ENCODE results near the gene ATP4A.

Gene ATP4A

GRCh38 chr19:35592226-35592625, 28.8 kb upstream of the ATP4A start:
- no peak for TF ChIP-seq TAF1 (IDR thresholded peaks at IDR 0.05; ENCODE audit: borderline replicate concordance, low read depth, low read length)
- TF ChIP-seq POLR2AphosphoS5 (IDR thresholded peaks at IDR 0.05; ENCODE audit: low read depth, low read length), result no peak
- TF ChIP-seq POLR2A (IDR thresholded peaks at IDR 0.05; ENCODE audit: low read depth, low read length), result no peak
- FAIRE-seq, result peak; percentile 48
- DNase-seq (ENCODE audit: insufficient read length), result no peak

GRCh38 chr19:35590875-35591274, 27.4 kb upstream of the ATP4A start:
- TF ChIP-seq TAF1 (IDR thresholded peaks at IDR 0.05; ENCODE audit: borderline replicate concordance, low read depth, low read length), result no peak
- no peak for TF ChIP-seq POLR2AphosphoS5 (IDR thresholded peaks at IDR 0.05; ENCODE audit: low read depth, low read length)
- no peak for TF ChIP-seq POLR2A (IDR thresholded peaks at IDR 0.05; ENCODE audit: low read depth, low read length)
- FAIRE-seq (no peak), DNase-seq (ENCODE audit: insufficient read length) (no peak)

GRCh38 chr19:35587321-35587720, 23.9 kb upstream of the ATP4A start:
- FAIRE-seq, result no peak
- no peak for DNase-seq (ENCODE audit: insufficient read length)
- no peak for TF ChIP-seq POLR2AphosphoS5 (IDR thresholded peaks at IDR 0.05; ENCODE audit: low read depth, low read length)
- no peak for TF ChIP-seq TAF1 (IDR thresholded peaks at IDR 0.05; ENCODE audit: borderline replicate concordance, low read depth, low read length)
- TF ChIP-seq POLR2A (IDR thresholded peaks at IDR 0.05; ENCODE audit: low read depth, low read length), result no peak

GRCh38 chr19:35585848-35586247, 22.4 kb upstream of the ATP4A start, which contains the start of gene PMIS2:
Gene PMIS2 (plus strand): TSS chr19:35586173. CDS start chr19:35586260, 87 bp downstream.
- FAIRE-seq, result no peak
- TF ChIP-seq POLR2A (IDR thresholded peaks at IDR 0.05; ENCODE audit: low read depth, low read length) (no peak), POLR2AphosphoS5 (IDR thresholded peaks at IDR 0.05; ENCODE audit: low read depth, low read length) (no peak), TAF1 (IDR thresholded peaks at IDR 0.05; ENCODE audit: borderline replicate concordance, low read depth, low read length) (no peak)
- DNase-seq (ENCODE audit: insufficient read length), result no peak

GRCh38 chr19:35582760-35583159, 19.3 kb upstream of the ATP4A start:
- no peak for DNase-seq (ENCODE audit: insufficient read length)
- FAIRE-seq, result no peak

GRCh38 chr19:35578707-35579106, 15.2 kb upstream of the ATP4A start:
- TF ChIP-seq POLR2A (IDR thresholded peaks at IDR 0.05; ENCODE audit: low read depth, low read length) (no peak), POLR2AphosphoS5 (IDR thresholded peaks at IDR 0.05; ENCODE audit: low read depth, low read length) (no peak), TAF1 (IDR thresholded peaks at IDR 0.05; ENCODE audit: borderline replicate concordance, low read depth, low read length) (no peak)
- FAIRE-seq (no peak), DNase-seq (ENCODE audit: insufficient read length) (no peak)

More at GRCh38 chr19:35582760-35583159, 19.3 kb upstream of the ATP4A start:
- TF ChIP-seq TAF1 (IDR thresholded peaks at IDR 0.05; ENCODE audit: borderline replicate concordance, low read depth, low read length) (no peak), POLR2AphosphoS5 (IDR thresholded peaks at IDR 0.05; ENCODE audit: low read depth, low read length) (no peak), POLR2A (IDR thresholded peaks at IDR 0.05; ENCODE audit: low read depth, low read length) (no peak)

- no peak for DNase-seq (ENCODE audit: insufficient read length)
- FAIRE-seq, result no peak
- TF ChIP-seq POLR2AphosphoS5 (IDR thresholded peaks at IDR 0.05; ENCODE audit: low read depth, low read length) (no peak), TAF1 (IDR thresholded peaks at IDR 0.05; ENCODE audit: borderline replicate concordance, low read depth, low read length) (no peak), POLR2A (IDR thresholded peaks at IDR 0.05; ENCODE audit: low read depth, low read length) (no peak)
These were observed 14.5 kb upstream of the ATP4A start for GRCh38 chr19:35577918-35578317.

- DNase-seq (ENCODE audit: insufficient read length) (no peak), FAIRE-seq (no peak)
- TF ChIP-seq POLR2AphosphoS5 (IDR thresholded peaks at IDR 0.05; ENCODE audit: low read depth, low read length), result no peak
- no peak for TF ChIP-seq TAF1 (IDR thresholded peaks at IDR 0.05; ENCODE audit: borderline replicate concordance, low read depth, low read length)
- no peak for TF ChIP-seq POLR2A (IDR thresholded peaks at IDR 0.05; ENCODE audit: low read depth, low read length)
These were observed 8.0 kb upstream of the ATP4A start for GRCh38 chr19:35571406-35571965.

GRCh38 chr19:35569281-35569781, 5.9 kb upstream of the ATP4A start:
- no peak for FAIRE-seq

GRCh38 chr19:35566738-35567137, 3.3 kb upstream of the ATP4A start:
- FAIRE-seq (no peak), DNase-seq (ENCODE audit: insufficient read length) (no peak)
- TF ChIP-seq TAF1 (IDR thresholded peaks at IDR 0.05; ENCODE audit: borderline replicate concordance, low read depth, low read length) (no peak), POLR2AphosphoS5 (IDR thresholded peaks at IDR 0.05; ENCODE audit: low read depth, low read length) (no peak), POLR2A (IDR thresholded peaks at IDR 0.05; ENCODE audit: low read depth, low read length) (no peak)

More at GRCh38 chr19:35569281-35569781, 5.9 kb upstream of the ATP4A start:
- TF ChIP-seq TAF1 (IDR thresholded peaks at IDR 0.05; ENCODE audit: borderline replicate concordance, low read depth, low read length) (no peak), POLR2AphosphoS5 (IDR thresholded peaks at IDR 0.05; ENCODE audit: low read depth, low read length) (no peak), POLR2A (IDR thresholded peaks at IDR 0.05; ENCODE audit: low read depth, low read length) (no peak)
- DNase-seq (ENCODE audit: insufficient read length), result no peak

GRCh38 chr19:35565016-35565856, 1.8 kb upstream of the ATP4A start:
- TF ChIP-seq TAF1 (IDR thresholded peaks at IDR 0.05; ENCODE audit: borderline replicate concordance, low read depth, low read length) (no peak), POLR2A (IDR thresholded peaks at IDR 0.05; ENCODE audit: low read depth, low read length) (no peak), POLR2AphosphoS5 (IDR thresholded peaks at IDR 0.05; ENCODE audit: low read depth, low read length) (no peak)
- FAIRE-seq, result no peak
- no peak for DNase-seq (ENCODE audit: insufficient read length)

Data from GM12892 (cell line).